ENCODE results near the gene PANX1.
"Not testable (repeated sequence)": the region's sequence is repeated elsewhere in the genome, so short reads cannot be mapped to it uniquely, and the experiment has no call there.

GRCh38 chr11:94157339-94157738 is 28.7 kb downstream of the PANX1 start:
- not testable (repeated sequence) for TF ChIP-seq CTCF (conservative IDR thresholded peaks at IDR 0.05; ENCODE audit: low read depth in 2 of 2); CREB1 (CRISPR knock-in tag; IDR thresholded peaks at IDR 0.05; ENCODE audit: low read depth); POLR2AphosphoS5 (IDR thresholded peaks at IDR 0.05; ENCODE audit: low read depth); EZH2 (IDR thresholded peaks at IDR 0.05; ENCODE audit: low read depth, unreplicated experiment); REST (IDR thresholded peaks at IDR 0.05; ENCODE audit: unreplicated experiment); STAT1 (IDR thresholded peaks at IDR 0.05; ENCODE audit: unreplicated experiment); EZH2phosphoT487 (IDR thresholded peaks at IDR 0.05; ENCODE audit: unreplicated experiment); ETS1 (IDR thresholded peaks at IDR 0.05)

Measured in GM23338 (cell line).